Iris pigment epithelial cell (primary cell): ENCODE data around the gene OLFM1.
"Not testable (repeated sequence)": the region's sequence is repeated elsewhere in the genome, so short reads cannot be mapped to it uniquely, and the experiment has no call there.

Experiments
- DNase-seq: peaks from one replicate; pipeline ENCODE4 v3.0.0-alpha.2; 2011; ENCODE audit warnings: low read depth

OLFM1 gene

GRCh38 chr9:135134268-135135022 lies 47.0 kb downstream of the OLFM1 start:
- no peak for DNase-seq

GRCh38 chr9:135135171-135135928 lies 47.9 kb downstream of the OLFM1 start:
- DNase-seq = no peak

GRCh38 chr9:135135929-135136315 lies 48.5 kb downstream of the OLFM1 start:
- DNase-seq = no peak

- no peak for DNase-seq
Measured at GRCh38 chr9:135136481-135136880, 49.0 kb downstream of the OLFM1 start.

GRCh38 chr9:135136991-135137832 lies 49.7 kb downstream of the OLFM1 start:
- DNase-seq = no peak

- DNase-seq = no peak
Measured at GRCh38 chr9:135138078-135138855, 50.8 kb downstream of the OLFM1 start.

GRCh38 chr9:135139366-135139959 lies 52.0 kb downstream of the OLFM1 start:
- peak; percentile 7 for DNase-seq

- DNase-seq = no peak
Measured at GRCh38 chr9:135141183-135141774, 53.8 kb downstream of the OLFM1 start.

GRCh38 chr9:135144581-135145170 lies 57.2 kb downstream of the OLFM1 start:
- no peak for DNase-seq

GRCh38 chr9:135145312-135145711 lies 57.8 kb downstream of the OLFM1 start:
- no peak for DNase-seq

GRCh38 chr9:135146241-135146640 lies 58.8 kb downstream of the OLFM1 start:
- no peak for DNase-seq

- no peak for DNase-seq
Measured at GRCh38 chr9:135146766-135147473, 59.5 kb downstream of the OLFM1 start.

- no peak for DNase-seq
Measured at GRCh38 chr9:135147474-135147805, 60.0 kb downstream of the OLFM1 start.

GRCh38 chr9:135147938-135148337 lies 60.5 kb downstream of the OLFM1 start:
- DNase-seq = no peak

GRCh38 chr9:135148386-135148785 lies 60.9 kb downstream of the OLFM1 start:
- DNase-seq = no peak

GRCh38 chr9:135149901-135150300 lies 62.4 kb downstream of the OLFM1 start:
- not testable (repeated sequence) for DNase-seq

- DNase-seq = no peak
Measured at GRCh38 chr9:135150981-135151380, 63.5 kb downstream of the OLFM1 start.

- no peak for DNase-seq
Measured at GRCh38 chr9:135151757-135152613, 64.5 kb downstream of the OLFM1 start.
